ENCODE measurements around the gene PRPF39.
A peak's percentile ranks its signal among the peaks of the same experiment; 100 is the strongest.
"Not testable (repeated sequence)": the region's sequence is repeated elsewhere in the genome, so short reads cannot be mapped to it uniquely, and the experiment has no call there.

The PRPF39 gene

DNA sequence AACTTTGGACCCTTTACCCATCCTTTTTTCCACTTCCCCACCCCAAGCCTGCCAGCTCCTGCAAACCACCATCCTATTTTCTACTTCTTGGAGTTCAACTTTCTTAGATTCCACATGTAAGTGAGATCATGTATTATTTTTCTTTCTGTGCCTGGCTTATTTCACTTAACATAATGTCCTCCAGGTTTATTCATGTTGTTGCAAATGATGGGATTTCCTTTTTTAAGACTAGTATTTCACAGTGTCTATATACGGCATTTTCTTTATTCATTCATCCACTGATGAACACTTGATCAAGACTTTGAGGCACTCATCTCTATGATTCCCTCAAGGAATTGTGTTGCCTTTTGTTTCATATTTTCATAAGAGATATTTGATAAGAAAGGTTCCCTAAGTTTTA lies 5.6 kb upstream of the PRPF39 start:
- no peak for DNase-seq
- in situ Hi-C loops (cut with HindIII; ENCODE audit: low pct_ligation_motif_present, low pct_unique_long_range_greater_than_20kb, low sequenced_read_pairs), result no loop called here

DNA sequence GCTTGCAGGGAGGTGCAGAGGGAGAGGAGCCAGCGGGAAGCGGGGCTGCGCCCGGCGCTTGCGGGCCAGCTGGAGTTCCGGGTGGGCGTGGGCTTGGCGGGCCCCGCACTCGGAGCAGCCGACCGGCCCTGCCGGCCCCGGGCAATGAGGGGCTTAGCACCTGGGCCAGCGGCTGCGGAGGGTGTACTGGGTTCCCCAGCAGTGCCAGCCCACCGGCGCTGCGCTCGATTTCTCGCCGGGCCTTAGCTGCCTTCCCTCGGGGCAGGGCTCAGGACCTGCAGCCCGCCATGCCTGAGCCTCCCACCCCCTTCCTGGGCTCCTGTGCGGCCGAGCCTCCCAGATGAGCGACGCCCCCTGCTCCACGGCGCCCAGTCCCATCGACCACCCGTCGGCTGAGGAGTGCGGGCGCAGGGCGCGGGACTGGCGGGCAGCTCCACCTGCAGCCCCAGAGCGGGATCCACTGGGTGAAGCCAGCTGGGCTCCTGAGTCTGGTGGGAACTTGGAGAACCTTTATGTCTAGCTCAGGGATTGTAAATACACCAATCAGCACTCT lies 3.4 kb upstream of the PRPF39 start:
- in situ Hi-C loops (cut with HindIII; ENCODE audit: low pct_ligation_motif_present, low pct_unique_long_range_greater_than_20kb, low sequenced_read_pairs); DNase-seq: not testable (repeated sequence)

DNA sequence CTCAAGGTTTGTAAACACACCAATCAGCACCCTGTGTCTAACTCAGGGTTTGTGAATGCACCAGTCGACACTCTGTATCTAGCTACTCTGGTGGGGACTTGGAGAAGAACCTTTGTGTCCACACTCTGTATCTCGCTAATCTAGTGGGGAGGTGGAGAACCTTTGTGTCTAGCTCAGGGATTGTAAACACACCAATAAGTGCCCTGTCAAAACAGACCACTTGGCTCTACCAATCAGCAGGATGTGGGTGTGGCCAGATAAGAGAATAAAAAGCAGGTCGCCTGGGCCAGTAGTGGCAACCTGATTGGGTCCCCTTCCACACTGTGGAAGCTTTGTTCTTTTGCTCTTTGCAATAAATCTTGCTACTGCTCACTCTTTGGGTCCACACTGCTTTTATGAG lies 2.8 kb upstream of the PRPF39 start:
- DNase-seq; in situ Hi-C loops (cut with HindIII; ENCODE audit: low pct_ligation_motif_present, low pct_unique_long_range_greater_than_20kb, low sequenced_read_pairs): not testable (repeated sequence)

DNA sequence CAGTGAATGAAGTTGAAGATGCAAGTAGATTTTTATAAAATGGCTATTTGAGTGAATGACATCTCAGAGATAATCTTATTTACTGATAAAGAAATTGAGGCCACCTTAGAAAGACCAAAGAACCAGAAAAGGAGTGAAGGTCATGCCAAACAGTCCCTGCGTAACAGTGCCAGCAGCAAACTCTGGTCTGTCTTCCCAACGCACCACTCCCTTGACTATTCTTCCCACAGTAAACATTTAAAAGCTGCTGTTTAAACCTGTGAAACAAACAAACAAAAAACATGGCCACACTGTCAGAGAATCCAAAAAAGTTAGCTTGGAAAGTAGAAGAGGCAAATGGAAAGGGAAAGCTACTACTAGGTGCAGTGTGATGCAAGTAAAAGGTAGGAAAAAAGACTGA lies 1.5 kb upstream of the PRPF39 start:
- in situ Hi-C loops (cut with HindIII; ENCODE audit: low pct_ligation_motif_present, low pct_unique_long_range_greater_than_20kb, low sequenced_read_pairs), result no loop called here
- no peak for DNase-seq

DNA sequence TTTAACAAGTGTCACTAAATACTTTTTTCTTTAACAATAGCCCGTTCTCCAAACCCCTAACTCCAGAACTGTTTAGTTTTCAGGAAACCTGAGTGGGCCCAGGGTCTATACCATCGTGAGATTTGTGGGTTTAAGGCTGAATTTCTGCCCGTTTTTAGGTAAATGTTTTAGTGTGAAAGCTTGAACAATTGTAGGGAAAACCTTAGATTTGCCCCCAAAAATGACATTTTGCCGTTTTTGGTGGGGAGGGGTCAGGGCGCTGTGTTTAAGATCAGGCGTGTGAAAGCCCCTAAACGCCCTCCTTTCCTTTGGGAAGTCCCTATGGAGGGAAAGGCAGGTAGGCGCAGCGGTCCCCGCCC lies 320 bp upstream of the PRPF39 start:
- DNase-seq, result no peak
- in situ Hi-C loops (cut with HindIII; ENCODE audit: low pct_ligation_motif_present, low pct_unique_long_range_greater_than_20kb, low sequenced_read_pairs), result no loop called here

DNA sequence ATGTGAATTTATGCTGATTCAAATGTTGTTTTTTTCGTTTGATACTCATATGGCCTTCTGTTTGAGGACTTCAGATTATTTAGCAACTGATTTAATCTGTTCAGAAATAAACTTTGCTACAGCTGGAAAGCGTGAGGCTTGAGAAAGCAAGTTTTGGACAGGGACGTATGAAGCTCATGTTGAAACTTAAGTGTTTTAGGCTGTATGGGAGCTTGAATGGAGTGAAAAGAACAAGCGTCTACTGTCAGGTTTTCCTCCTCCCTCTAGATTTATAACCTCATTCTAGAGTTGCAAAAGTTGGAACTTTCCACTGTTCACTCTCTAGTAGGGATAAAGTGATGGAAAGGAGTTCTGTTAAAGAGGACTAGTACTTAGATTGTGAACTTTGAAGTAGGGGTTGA lies 1.0 kb downstream of the PRPF39 start:
- in situ Hi-C loops (cut with HindIII; ENCODE audit: low pct_ligation_motif_present, low pct_unique_long_range_greater_than_20kb, low sequenced_read_pairs), result no loop called here

DNA sequence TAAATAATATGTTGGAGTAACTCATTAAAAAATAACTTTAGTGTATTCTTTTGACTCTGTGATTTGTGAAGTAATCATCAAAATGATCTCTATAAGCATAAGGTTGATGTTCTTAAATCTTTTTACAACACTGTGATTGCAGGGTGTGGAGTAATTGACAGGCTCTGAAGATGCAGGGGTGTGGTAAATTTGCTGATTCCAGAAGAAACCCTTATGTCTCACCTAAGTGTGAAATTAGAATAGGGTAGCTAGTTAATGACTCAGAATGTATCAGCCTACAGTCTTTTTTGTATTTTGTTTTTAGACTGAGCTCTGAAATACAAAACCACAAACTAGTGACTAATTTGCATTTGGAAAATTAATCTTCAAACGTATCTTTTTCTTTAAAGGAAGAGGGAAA lies 5.9 kb downstream of the PRPF39 start:
- no peak for DNase-seq

More for the DNA sequence above, 1.0 kb downstream of the PRPF39 start:
- DNase-seq, result peak; percentile 2

DNA sequence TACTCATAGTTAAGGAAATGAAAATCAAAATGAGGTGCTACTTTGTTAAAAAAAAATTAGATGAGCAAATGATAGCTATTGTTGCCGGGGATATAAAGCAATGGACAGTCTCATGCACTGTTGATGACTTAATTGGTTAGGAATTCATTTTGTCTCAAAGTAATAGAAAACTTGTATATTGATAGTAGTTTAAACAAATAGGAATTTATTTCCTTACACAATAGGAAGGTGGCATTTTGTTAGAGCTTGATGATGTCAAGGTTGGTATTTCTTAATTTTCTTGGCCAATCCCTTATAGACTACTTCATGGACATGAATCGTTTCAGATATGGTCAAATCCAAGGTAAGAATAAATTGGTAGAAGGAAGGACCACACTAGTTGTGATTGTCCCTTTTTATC lies 7.8 kb downstream of the PRPF39 start:
- DNase-seq, result no peak
- in situ Hi-C loops (cut with HindIII; ENCODE audit: low pct_ligation_motif_present, low pct_unique_long_range_greater_than_20kb, low sequenced_read_pairs), result no loop called here

More for the DNA sequence above, 5.9 kb downstream of the PRPF39 start:
- in situ Hi-C loops (cut with HindIII; ENCODE audit: low pct_ligation_motif_present, low pct_unique_long_range_greater_than_20kb, low sequenced_read_pairs), result no loop called here

DNA sequence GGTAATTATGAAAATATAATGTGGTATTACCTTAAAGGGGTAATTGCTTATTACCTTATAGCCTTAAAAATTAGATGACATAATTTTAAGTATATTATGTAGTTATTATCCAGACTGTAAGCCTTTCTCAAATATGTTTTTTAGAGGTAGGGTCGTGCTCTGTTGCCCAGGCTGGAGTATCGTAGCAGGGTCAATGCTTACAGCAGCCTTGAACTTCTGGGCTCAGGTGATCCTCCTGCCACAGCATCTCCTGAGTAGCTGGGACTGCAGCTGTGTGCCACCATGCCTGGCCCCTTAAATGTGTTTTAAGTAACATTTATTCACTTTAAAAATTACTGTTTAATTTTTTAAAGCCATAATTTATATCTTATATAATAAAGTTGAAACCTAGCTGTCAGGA lies 10.4 kb downstream of the PRPF39 start:
- no peak for DNase-seq
- in situ Hi-C loops (cut with HindIII; ENCODE audit: low pct_ligation_motif_present, low pct_unique_long_range_greater_than_20kb, low sequenced_read_pairs), result no loop called here

DNA sequence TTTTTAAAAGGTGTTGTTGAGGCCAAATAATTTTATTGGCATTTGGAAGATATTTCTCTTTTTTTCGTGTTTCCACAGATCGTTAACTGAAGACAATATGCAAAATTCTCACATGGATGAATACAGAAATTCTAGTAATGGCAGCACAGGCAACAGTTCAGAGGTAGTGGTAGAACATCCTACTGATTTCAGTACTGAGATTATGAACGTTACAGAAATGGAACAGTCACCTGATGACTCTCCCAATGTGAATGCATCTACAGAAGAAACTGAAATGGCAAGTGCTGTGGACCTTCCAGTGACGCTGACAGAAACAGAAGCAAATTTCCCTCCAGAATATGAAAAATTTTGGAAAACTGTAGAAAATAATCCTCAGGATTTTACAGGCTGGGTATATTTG lies 11.2 kb downstream of the PRPF39 start:
- DNase-seq, result no peak
- in situ Hi-C loops (cut with HindIII; ENCODE audit: low pct_ligation_motif_present, low pct_unique_long_range_greater_than_20kb, low sequenced_read_pairs), result no loop called here

DNA sequence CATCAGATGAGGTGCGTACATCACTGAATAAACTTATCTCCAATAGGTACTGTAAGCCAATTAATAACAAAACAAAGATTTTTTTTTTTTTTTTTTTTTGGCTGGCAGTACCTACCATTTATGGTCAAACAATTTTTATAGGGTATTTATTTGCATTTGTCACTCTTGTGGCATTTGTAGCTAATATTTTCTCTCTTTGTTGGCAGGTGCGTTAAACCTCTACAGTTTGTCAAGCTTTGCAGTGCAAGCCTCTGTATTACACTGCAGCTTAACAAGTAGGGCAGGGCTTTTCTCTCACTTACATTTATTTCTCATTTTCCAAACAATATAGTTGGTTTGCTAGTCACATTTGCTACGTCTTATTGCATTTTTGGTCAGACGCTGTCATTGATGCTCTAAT lies 12.3 kb downstream of the PRPF39 start:
- in situ Hi-C loops (cut with HindIII; ENCODE audit: low pct_ligation_motif_present, low pct_unique_long_range_greater_than_20kb, low sequenced_read_pairs), result no loop called here
- DNase-seq, result no peak

DNA sequence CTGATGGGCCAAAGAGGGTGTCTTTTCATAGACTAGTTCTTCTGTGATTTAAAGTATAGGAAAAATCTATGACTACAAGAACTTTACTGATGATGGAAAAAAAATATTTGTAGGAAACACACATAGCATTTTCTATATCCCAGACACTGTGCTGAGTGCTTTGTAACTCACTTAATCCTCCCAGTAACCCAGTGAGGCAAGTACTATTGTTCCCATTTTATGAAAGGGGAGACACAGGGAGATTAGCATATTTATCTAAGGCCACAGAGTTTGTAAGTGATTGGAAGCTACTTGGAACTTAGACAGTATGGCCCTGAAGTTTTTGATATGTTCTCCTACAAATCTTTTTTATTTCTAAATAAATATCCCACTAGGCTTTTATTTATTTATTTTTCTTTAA lies 19.9 kb downstream of the PRPF39 start:
- in situ Hi-C loops (cut with HindIII; ENCODE audit: low pct_ligation_motif_present, low pct_unique_long_range_greater_than_20kb, low sequenced_read_pairs), result no loop called here

DNA sequence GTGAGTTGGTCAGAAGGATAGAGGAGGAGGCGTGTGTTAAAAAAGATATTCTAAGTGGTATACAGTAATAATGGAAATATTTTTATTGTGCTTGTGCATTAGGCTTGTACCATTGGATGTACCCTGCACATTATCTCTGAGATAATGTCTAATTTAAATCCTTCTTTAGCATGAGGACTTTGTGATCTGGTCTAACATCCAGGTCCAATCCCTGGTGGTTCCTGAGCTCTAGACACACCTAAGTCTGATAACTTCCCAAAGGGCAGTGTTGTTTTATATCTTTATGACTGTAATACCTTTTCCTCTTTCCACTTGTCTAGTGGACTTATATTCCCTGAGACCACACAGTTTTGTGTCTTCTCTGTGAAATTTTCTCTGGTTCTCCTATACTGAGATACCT lies 20.6 kb downstream of the PRPF39 start:
- DNase-seq, result no peak
- in situ Hi-C loops (cut with HindIII; ENCODE audit: low pct_ligation_motif_present, low pct_unique_long_range_greater_than_20kb, low sequenced_read_pairs), result no loop called here

More for the DNA sequence above, 19.9 kb downstream of the PRPF39 start:
- no peak for DNase-seq

DNA sequence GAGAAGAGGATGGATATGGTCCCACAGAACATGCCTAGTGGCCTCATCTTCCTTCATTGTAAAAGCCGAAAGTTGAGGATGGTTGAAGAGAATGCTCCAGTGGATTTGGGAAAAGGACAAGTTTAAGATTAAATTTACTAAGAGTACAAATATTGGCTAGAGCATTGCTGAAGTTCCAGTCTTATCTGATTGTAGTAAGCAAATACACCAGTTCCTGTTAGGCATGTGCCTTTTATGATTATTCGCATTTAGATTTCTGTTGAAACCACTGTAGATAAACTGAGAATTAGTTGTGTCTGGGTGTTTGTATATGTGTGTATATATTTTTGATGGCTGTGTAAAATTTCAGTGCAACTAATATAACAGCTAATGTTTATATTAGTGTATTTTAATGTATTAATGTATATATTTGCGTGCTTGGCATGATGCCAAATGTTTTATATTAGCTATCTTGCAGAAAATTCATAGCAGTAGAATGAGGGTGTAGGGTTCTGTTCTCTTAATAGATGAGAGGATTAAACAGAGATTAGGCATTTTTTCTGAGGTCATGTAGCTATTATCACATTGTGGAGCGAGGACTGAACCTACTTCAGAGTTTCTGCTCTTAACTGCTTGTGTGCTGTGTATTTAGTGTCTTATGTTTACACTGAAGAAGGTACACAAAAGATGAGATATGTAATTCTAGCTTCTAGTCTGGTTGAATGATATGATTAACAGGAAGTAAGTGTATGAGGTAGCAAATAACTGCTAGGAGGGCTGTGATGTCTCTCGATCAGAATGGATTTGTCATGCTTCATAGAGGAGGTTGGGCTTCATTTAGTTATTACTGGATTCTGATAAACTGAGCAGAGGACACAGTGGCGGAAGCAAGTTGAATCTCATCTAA lies 29.2 kb downstream of the PRPF39 start:
- in situ Hi-C loops (cut with HindIII; ENCODE audit: low pct_ligation_motif_present, low pct_unique_long_range_greater_than_20kb, low sequenced_read_pairs), result no loop called here

DNA sequence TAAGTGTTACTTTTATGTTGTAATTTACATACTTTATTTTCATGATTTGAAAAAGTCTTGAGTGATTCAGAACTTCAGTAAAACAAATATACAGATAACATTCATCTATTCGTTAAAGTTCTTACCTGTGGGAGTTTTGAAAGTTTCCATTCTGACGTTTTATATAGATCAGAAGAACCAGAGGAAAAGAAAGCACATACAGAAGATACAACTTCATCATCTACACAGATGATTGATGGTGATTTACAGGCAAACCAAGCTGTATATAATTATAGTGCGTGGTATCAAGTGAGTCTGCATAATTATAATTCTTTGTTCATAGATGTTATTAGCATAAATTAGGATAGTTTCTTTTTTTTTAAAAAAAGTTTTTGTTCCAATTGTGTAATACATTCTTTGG lies 30.4 kb downstream of the PRPF39 start:
- in situ Hi-C loops (cut with HindIII; ENCODE audit: low pct_ligation_motif_present, low pct_unique_long_range_greater_than_20kb, low sequenced_read_pairs), result no loop called here
- no peak for DNase-seq

More for the DNA sequence above, 29.2 kb downstream of the PRPF39 start:
- no peak for DNase-seq

DNA sequence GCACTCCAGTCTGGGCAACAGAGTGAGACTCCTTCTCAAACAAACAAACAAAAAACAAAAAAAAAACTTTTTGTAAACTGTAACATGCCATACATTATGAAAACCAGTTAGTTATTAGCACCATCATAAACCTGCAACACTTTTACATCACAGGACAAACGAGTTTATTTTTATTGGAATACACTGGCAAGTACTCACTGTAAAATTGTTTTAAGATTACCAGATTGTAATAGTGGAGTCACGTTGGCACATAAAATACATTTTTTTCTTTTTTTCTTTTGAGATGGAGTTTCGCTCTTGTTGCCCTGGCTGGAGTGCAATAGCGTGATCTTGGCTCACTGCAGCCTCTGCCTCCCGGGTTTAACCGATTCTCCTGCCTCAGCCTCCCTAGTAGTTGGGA lies 34.7 kb downstream of the PRPF39 start:
- no peak for DNase-seq

DNA sequence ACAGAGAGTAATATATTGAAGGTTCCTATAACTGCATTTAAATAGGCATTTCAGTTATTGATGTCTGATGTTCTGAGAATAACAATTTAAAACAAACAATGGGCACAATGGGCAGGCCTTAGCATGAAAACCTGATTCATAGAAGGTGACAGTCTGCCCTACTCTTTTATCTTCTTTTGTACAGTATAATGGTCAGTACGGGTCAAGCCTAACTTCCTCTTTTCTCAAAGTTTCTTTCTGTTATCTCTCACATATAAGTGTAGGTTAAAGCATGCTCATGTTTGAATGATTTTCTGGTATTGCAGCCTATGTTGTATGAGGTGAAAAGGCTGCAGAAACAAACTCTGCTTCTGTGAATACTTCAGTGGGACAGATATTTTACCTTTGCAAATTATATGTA lies 36.2 kb downstream of the PRPF39 start:
- in situ Hi-C loops (cut with HindIII; ENCODE audit: low pct_ligation_motif_present, low pct_unique_long_range_greater_than_20kb, low sequenced_read_pairs), result no loop called here
- DNase-seq, result no peak

More for the DNA sequence above, 34.7 kb downstream of the PRPF39 start:
- in situ Hi-C loops (cut with HindIII; ENCODE audit: low pct_ligation_motif_present, low pct_unique_long_range_greater_than_20kb, low sequenced_read_pairs), result no loop called here

DNA sequence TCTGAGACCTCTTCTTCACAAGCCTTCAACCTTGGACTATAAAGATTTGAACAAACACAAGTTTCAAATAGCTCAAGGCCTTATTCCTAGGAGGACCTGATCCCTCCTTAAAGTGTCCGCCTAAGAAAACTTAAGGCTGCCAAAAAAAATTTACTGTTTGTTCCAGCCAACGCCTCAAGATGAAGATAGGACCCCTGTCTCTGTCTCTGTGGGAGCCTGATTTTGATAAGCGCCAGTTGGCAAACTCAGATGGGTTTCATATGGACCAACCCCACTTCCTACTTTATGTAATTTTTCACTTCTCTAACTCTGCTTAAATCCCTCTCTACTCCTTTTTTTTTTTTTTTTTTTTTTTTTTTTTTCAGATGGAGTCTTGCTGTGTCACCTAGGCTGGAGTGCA lies 39.4 kb downstream of the PRPF39 start:
- no peak for DNase-seq
- in situ Hi-C loops (cut with HindIII; ENCODE audit: low pct_ligation_motif_present, low pct_unique_long_range_greater_than_20kb, low sequenced_read_pairs), result no loop called here

DNA sequence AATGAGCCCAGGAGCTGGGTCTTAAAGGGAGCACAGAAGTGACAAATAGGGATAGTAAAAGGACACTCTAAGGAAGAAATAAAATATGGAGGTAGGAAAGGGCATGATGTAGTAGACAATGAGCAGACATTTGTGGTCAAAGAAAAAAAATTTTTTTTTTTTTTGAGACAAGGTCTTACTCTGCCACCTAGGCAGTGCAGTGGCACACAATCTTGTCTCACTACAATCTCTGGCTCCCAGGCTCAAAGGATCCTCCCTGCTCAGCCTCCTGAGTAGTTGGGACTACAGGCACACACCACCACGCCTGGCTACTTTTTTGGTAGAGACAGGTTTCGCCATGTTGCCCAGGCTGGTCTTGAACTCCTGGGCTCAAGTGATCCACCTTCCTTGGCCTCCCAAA lies 41.8 kb downstream of the PRPF39 start:
- in situ Hi-C loops (cut with HindIII; ENCODE audit: low pct_ligation_motif_present, low pct_unique_long_range_greater_than_20kb, low sequenced_read_pairs), result no loop called here
- DNase-seq, result no peak

DNA sequence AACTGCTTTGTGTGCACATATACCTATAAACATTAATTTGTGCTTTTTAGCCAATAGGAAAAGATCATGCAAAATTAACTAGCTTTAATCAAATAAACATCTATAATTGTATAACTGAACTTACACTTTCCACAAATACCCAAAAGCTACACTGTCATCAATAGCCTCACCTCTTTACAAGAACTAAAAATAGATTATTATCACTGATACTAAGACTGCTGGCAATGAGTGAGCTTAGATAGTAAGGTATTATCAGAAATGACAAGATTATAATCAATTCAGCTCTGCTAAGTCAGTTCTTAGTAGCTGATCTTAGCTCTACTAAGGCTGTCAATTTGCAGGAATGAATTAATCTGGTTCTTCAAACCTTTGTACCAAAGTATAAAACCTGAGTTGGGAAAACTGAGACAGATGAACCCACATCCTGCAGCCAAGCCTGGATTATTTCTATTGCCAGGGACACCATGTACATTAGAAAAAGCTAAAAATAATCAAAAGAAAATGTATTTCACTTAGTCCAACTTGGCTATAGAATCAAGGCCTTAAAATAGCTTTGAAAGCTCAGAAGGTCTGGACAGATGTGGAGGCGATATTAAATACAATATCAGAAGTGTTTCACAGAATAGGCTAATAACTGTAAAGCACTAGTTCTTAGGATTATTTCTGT lies 45.2 kb downstream of the PRPF39 start:
- in situ Hi-C loops (cut with HindIII; ENCODE audit: low pct_ligation_motif_present, low pct_unique_long_range_greater_than_20kb, low sequenced_read_pairs), result no loop called here
- no peak for DNase-seq
